PC-9 (cell line): ENCODE measurements around the gene PAPOLA. TPM values are rescaled to one million over a fixed set of nuclear protein-coding genes. Genes with fewer than 3 reads are reported as not detected.

Experiments used
- BruUV-seq: library from RNA; stranded (reverse); fragments of 400-500 nt; replicated peaks from 2 replicates; lab custom pipeline; 2021; lab: Mats Ljungman, UMichigan
- CTCF ChIA-PET: fragments of 300-600 bp; sonication (Branson Sonifier 250); formaldehyde crosslinking; loops from one replicate; lab custom pipeline; 2022; ENCODE audit warnings: antibody characterized with exemption; lab: Charles Lee
- POLR2A ChIA-PET: fragments of 300-600 bp; sonication (Branson Sonifier 250); formaldehyde crosslinking; loops from one replicate; lab custom pipeline; 2022; ENCODE audit warnings: antibody characterized with exemption; ENCODE audit not compliant: unreplicated experiment; lab: Charles Lee
- DNase-seq, 2 experiments: peaks; one replicate each; pipeline versions ENCODE4 v3.0.0 to v3.0.0-alpha.2; 2015 to 2022; ENCODE audit warnings: mixed read lengths in 1 of 2
- H2AFZ ChIP-seq: fragments of 200-600 bp; sonication (generic); 2 replicates; pipeline ENCODE4 v1.8.1; 2017; ENCODE audit warnings: antibody characterized with exemption
- H3F3A ChIP-seq: fragments of 200-600 bp; sonication (generic); 2 replicates; pipeline ENCODE4 v1.8.1; 2017; ENCODE audit warnings: antibody characterized with exemption, mild to moderate bottlenecking, low read depth; ENCODE audit not compliant: insufficient read depth
- H3K27ac ChIP-seq: fragments of 200-600 bp; sonication (generic); 2 replicates; pipeline ENCODE4 v1.6.1; 2016; ENCODE audit warnings: mixed run types
- H3K27me3 ChIP-seq: fragments of 200-600 bp; sonication (generic); 2 replicates; pipeline ENCODE4 v1.6.1; 2016; ENCODE audit warnings: low read depth, mixed run types; ENCODE audit not compliant: insufficient read depth
- H3K36me3 ChIP-seq: fragments of 200-600 bp; sonication (generic); 2 replicates; pipeline ENCODE4 v1.6.1; 2016; ENCODE audit warnings: low read depth, mixed run types
- H3K4me1 ChIP-seq: fragments of 200-600 bp; sonication (generic); replicated peaks from 2 replicates; pipeline ENCODE4 v1.6.1; 2016; ENCODE audit warnings: mixed run types; ENCODE audit not compliant: insufficient read depth
- H3K4me2 ChIP-seq: fragments of 200-600 bp; sonication (generic); 2 replicates; pipeline ENCODE4 v1.6.1; 2017; ENCODE audit warnings: mixed run types
- H3K4me3 ChIP-seq: fragments of 200-600 bp; sonication (generic); 2 replicates; pipeline ENCODE4 v1.6.1; 2016; ENCODE audit warnings: mixed run types
- H3K79me2 ChIP-seq: fragments of 200-600 bp; sonication (generic); 2 replicates; pipeline ENCODE4 v1.6.1; 2017; ENCODE audit warnings: low read depth, mixed run types
- H3K9me2 ChIP-seq: fragments of 200-600 bp; sonication (generic); 2 replicates; pipeline ENCODE4 v1.8.1; 2017; ENCODE audit warnings: mild to moderate bottlenecking; ENCODE audit not compliant: insufficient read depth
- H3K9me3 ChIP-seq: fragments of 200-600 bp; sonication (generic); 2 replicates; pipeline ENCODE4 v1.8.1; 2016; ENCODE audit warnings: low read depth; ENCODE audit not compliant: insufficient read depth
- H4K20me1 ChIP-seq: fragments of 200-600 bp; sonication (generic); 2 replicates; pipeline ENCODE4 v1.8.1; 2017; ENCODE audit not compliant: insufficient read depth
- EZH2 ChIP-seq: fragments of 200-600 bp; sonication (generic); IDR thresholded peaks from 2 replicates; pipeline ENCODE4 v1.8.0; 2017; ENCODE audit warnings: antibody characterized with exemption, low read depth
- intact Hi-C: fragments of 100-400 bp; cut with micrococcal nuclease; formaldehyde crosslinking; loops from one replicate; pipeline ENCODE4 v1.10.0; 2022; ENCODE audit not compliant: unreplicated experiment
- total RNA-seq: library from RNA; stranded (reverse); gene quantifications from 2 replicates; pipeline ENCODE4 v1.2.3, GENCODE V29; 2021
- TF ChIP-seq, protein P1 (sequence below): fragments of 200-600 bp; sonication (generic); conservative IDR thresholded peaks from 2 replicates; pipeline ENCODE4 v1.6.1; 2017; ENCODE audit warnings: mixed run types, antibody characterized with exemption, mild to moderate bottlenecking, moderate library complexity

PAPOLA gene
- total RNA-seq, 1 experiment from 2014 or later, result 68.4 TPM

GRCh38 chr14:96584907-96585671, 82.9 kb downstream of the PAPOLA start:
- H3K9me2 ChIP-seq, result no peaks in the 10 kb centered on the region
- H4K20me1 ChIP-seq, result no peaks in the 10 kb centered on the region
- intact Hi-C loops, result loop anchor here (10.0 kb wide), 1 partner anchor 150 kb away; no protein-coding TSS in a partner anchor
- H3F3A ChIP-seq, result no peaks in the 10 kb centered on the region
- no peak overlapping the region for H3K4me2 ChIP-seq
- no peaks in the 10 kb centered on the region for H3K36me3 ChIP-seq
- H3K4me3 ChIP-seq, result no peak overlapping the region
- H3K9me3 ChIP-seq, result no peaks in the 10 kb centered on the region
- peaks cover 13% of the 10 kb centered on the region; the same call in 1 of the 2 replicates for H3K27me3 ChIP-seq
- ChIA-PET CTCF (no interaction called here), POLR2A (no interaction called here)
- H2AFZ ChIP-seq, result no peak overlapping the region
- TF ChIP-seq, protein P1, sequence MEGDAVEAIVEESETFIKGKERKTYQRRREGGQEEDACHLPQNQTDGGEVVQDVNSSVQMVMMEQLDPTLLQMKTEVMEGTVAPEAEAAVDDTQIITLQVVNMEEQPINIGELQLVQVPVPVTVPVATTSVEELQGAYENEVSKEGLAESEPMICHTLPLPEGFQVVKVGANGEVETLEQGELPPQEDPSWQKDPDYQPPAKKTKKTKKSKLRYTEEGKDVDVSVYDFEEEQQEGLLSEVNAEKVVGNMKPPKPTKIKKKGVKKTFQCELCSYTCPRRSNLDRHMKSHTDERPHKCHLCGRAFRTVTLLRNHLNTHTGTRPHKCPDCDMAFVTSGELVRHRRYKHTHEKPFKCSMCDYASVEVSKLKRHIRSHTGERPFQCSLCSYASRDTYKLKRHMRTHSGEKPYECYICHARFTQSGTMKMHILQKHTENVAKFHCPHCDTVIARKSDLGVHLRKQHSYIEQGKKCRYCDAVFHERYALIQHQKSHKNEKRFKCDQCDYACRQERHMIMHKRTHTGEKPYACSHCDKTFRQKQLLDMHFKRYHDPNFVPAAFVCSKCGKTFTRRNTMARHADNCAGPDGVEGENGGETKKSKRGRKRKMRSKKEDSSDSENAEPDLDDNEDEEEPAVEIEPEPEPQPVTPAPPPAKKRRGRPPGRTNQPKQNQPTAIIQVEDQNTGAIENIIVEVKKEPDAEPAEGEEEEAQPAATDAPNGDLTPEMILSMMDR, result no peak
- TF ChIP-seq EZH2, result no peak
- no peaks in the 10 kb centered on the region for H3K4me1 ChIP-seq
- H3K27ac ChIP-seq, result no peak overlapping the region
- no peaks in the 10 kb centered on the region for H3K79me2 ChIP-seq
- BruUV-seq, result no TSS peak
- DNase-seq, result no peak

DNA sequence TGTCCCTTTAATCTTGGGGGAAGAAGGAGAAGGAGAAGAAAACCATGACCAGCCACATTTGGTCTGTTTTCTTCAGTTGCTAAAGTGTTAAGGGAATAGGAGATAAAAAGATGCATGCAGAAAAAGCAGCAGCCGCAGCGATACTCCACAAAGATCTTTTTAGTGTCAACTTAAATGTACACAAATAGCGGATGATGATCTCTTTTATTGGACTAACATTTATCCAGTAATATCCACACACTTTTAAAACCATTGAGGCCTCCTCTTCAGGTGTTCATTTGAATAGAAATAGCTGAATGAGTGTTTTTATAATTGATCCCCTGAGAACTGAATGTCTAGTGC, 83.5 kb downstream of the PAPOLA start:
- CTCF ChIA-PET, result no interaction called here
- no peak for DNase-seq
- Histone ChIP-seq H3K27ac (no peak overlapping the region), H3K4me2 (no peak overlapping the region), H4K20me1 (no peaks in the 10 kb centered on the region), H3K9me2 (no peaks in the 10 kb centered on the region), H3K9me3 (no peaks in the 10 kb centered on the region), H3K4me3 (no peak overlapping the region), H3K36me3 (no peaks in the 10 kb centered on the region), H3F3A (no peaks in the 10 kb centered on the region), H3K4me1 (no peaks in the 10 kb centered on the region), H2AFZ (no peak overlapping the region), H3K79me2 (no peaks in the 10 kb centered on the region), H3K27me3 (peaks cover 13% of the 10 kb centered on the region; the same call in 1 of the 2 replicates)
- POLR2A ChIA-PET, result no interaction called here
- BruUV-seq, result no TSS peak
- intact Hi-C loops, result loop anchor here (10.0 kb wide), 1 partner anchor 149 kb away; no protein-coding TSS in a partner anchor
- TF ChIP-seq EZH2, result no peak
- TF ChIP-seq, protein P1, result no peak

DNA sequence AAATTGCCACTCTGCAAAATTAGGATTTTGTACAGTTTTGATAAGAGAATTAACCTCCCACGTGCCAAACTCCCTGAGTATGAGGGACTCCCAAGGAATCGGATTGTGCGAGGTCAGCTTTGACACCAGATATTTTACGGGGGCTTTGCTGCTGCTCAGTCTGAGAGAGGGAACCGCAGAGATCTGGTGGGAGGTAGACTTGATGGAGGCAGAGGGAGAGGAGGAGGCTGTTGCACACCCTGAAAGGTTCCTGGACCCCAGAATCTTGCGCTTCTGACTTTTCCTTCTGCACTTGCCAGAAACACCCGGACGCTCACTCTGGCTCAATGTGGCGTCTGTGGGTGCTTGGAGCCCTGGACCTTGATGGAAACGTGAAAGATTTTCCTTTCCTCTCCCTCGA, 83.9 kb downstream of the PAPOLA start:
- TF ChIP-seq EZH2, result no peak
- TF ChIP-seq, protein P1, result no peak
- Histone ChIP-seq H4K20me1 (no peaks in the 10 kb centered on the region), H3F3A (no peaks in the 10 kb centered on the region), H3K27me3 (peaks cover 13% of the 10 kb centered on the region; the same call in 1 of the 2 replicates), H2AFZ (no peak overlapping the region), H3K36me3 (no peaks in the 10 kb centered on the region), H3K9me3 (no peaks in the 10 kb centered on the region), H3K4me1 (no peaks in the 10 kb centered on the region), H3K4me3 (no peak overlapping the region), H3K9me2 (no peaks in the 10 kb centered on the region), H3K79me2 (no peaks in the 10 kb centered on the region), H3K4me2 (no peak overlapping the region), H3K27ac (no peak overlapping the region)
- no peak for DNase-seq
- BruUV-seq, result no TSS peak
- intact Hi-C loops, result loop anchor here (10.0 kb wide), 1 partner anchor 149 kb away; no protein-coding TSS in a partner anchor
- ChIA-PET POLR2A (no interaction called here), CTCF (no interaction called here)
